Hematopoietic multipotent progenitor cell treated with erythropoietin and hydrocortisone succinate and interleukin-3 and kit ligand, for 17 days (in vitro differentiated cells): ENCODE data around the gene EXOC5.

Experiments used
- DNase-seq: peaks from one replicate; pipeline ENCODE4 v3.0.0-alpha.2; 2015; ENCODE audit warnings: low spot score

EXOC5 gene, protein sequence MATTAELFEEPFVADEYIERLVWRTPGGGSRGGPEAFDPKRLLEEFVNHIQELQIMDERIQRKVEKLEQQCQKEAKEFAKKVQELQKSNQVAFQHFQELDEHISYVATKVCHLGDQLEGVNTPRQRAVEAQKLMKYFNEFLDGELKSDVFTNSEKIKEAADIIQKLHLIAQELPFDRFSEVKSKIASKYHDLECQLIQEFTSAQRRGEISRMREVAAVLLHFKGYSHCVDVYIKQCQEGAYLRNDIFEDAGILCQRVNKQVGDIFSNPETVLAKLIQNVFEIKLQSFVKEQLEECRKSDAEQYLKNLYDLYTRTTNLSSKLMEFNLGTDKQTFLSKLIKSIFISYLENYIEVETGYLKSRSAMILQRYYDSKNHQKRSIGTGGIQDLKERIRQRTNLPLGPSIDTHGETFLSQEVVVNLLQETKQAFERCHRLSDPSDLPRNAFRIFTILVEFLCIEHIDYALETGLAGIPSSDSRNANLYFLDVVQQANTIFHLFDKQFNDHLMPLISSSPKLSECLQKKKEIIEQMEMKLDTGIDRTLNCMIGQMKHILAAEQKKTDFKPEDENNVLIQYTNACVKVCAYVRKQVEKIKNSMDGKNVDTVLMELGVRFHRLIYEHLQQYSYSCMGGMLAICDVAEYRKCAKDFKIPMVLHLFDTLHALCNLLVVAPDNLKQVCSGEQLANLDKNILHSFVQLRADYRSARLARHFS

DNA sequence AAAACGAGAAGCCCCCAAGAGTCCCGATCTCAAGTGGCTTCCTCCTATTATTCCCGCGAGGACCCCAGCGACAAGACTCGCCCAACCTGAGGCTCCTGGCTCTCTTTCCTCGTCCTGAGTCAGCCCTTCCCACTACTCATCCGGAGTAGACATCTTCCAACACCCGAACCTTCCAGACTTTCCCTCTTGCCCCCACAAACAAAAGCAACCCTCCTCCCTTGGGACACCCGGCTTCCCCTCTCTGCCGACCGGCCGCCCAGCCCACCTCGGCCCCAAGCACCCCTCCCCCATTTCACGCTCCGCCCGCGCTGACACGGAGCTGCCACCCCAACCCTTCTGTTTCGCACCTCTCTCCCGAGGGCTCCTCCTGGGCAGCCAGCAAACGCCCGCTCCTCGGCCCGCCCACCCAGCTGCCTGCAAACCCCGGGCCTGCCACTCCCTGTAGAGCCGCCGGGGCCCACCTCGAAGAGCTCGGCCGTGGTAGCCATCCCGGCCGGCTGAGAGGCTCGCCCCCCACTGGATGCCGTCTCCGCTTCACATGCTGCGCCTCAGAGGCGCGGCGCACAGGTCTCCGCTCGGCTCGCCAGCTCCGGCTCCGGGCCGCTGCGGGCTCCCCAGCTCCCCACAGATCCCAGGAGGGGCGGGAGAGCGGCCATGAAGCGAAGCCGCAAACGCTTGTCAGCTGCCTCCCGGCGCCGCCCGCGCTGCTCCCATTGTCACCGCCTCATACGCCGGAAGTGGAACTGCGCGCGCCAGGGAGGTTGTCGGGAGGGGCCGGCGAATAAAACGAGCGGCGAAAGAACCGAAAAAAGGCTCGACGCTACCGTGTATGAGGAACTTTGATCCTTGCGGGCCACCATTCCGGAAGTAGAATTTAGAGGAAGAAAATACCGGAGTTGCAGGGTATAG is at the start of gene EXOC5, which contains the start of gene AP5M1:
TSS of gene EXOC5 (minus strand) at position 745 of the 909 bp plus-strand sequence. CDS start at position 488, 257 bp downstream.
TSS of gene AP5M1 (plus strand) at position 811 of the 909 bp plus-strand sequence. CDS start 344 bp downstream, outside the sequence.
- DNase-seq, result peak; percentile 78

DNA sequence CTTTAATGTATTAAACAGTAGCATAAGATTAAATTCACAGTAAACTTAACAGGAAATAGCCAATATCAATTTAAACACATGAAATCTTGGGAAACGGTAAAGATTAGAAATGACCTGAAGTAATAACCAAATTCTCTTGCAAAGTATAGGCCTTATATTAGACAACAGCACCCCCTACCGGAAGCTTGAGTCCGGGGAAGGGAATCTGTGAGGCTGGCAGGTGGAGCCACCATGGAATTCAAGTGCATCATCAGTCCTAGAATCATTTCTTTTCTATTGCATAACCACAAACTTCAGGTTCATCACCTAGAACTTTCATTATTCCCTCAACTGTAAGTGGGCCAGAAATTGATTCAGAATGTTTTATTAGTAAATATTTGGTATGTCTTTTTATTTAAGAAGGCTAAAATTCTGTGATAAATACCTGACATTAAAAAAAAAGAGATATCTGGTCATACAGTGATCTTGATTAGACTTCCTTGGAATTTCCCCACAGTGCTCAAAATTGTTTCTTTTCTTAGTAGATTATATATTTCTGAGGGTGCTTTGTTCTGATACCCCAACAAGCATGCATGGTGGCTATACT is 48.6 kb upstream of the EXOC5 start:
- DNase-seq, result peak; percentile 84

DNA sequence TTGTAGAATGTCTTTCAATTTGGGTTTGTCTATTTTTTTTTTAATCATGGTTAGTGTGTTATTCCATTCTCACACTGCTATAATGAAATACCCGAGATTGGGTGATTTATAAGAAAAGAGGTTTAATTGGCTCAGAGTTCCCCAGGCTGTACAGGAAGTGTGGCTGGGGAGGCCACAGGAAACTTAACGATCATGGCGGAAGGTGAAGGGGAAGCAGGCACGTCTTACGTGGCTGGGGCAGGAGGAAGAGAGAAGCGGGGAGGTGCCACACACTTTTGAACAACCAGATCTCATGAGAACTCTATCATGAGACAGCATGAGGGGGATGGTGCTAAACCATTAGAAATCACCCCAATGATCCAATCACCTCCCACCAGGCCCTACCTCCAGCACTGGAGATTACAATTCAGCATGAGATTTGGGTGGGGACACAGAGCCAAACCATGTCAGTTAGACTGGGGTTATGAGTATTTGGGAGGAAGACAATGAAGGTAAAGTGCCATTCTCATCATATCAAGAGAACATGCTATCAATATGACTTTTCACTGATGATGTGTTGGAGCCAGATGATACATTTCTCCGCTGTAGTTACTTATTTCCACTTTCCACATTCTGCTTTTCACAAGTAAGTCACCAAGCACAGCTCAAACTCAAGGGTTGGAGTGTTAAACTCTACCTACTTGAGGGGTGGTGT is 45.8 kb upstream of the EXOC5 start:
- no peak for DNase-seq

DNA sequence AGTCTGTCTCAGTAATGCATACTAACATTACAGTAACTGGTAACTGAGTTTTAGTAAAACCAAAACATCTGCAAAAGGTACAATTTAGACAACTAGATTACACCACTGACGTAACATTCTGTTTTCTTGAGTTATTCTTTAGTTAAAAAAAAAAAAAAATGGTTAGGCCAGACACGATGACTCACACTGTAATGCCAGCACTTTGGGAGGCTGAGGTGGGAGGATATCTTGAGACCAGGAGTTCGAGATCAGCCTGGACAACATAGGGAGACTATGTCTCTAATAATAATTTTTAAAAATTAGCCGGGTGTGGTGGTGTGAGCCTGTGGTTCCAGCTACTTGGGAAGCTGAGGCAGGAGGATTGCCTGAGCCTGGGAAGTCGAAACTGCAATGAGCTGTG is 34.2 kb upstream of the EXOC5 start:
- no peak for DNase-seq

DNA sequence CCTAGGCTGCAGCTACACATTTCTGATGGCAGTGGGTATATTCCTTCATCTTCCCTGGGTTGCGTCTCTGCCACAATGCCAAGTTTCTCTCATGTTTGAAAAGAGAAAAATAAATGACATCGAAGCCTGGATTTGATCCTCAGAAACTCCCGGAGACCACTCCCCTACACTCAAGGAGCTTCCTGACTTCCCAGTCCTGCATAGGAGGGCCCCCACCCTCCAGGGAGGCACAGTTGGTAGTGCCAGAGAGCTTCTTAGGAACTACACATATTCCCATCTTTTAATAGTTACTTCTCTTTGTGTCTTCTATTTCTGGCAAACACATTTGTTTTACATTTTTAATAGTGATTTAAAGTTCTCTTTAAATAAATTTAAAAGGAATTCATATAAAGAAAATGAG is 30.8 kb upstream of the EXOC5 start:
- no peak for DNase-seq

DNA sequence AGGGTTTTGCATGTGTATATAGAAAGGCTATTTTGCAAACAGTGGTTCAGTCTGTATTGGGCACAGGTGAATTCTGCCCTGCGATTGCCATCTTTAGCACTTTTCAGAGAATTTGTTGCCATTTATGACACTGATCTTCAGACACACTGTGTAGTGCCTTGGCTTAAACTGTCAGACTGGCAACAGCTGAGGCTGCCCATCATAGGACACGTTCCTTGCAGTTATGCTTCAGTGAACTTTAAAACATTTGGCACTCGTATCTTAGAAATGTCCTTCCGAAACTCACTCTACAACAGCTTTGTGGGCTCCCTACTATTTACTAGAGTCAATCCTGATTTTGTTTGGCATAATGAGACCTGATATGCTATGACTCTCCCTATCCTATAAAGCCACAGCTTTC is 29.1 kb upstream of the EXOC5 start:
- DNase-seq, result no peak

DNA sequence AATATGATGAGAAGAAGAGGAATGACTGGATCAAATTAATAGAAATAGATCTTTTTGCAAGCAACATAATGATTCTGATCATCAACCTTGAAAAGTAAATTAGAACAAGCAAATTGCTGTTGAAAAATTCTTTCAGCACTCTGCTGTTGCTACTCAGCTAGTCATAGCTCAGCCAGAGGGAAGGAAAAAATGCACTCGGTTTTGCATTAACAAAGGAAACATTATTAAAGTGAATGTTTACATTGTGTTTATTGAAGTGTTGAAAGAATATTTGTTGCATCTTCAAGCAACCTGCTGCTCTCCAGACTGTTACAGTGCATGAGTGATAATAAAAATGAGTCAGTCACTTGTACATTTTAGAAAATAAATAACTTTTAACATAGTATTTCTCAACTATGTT is 26.5 kb upstream of the EXOC5 start:
- DNase-seq, result no peak

DNA sequence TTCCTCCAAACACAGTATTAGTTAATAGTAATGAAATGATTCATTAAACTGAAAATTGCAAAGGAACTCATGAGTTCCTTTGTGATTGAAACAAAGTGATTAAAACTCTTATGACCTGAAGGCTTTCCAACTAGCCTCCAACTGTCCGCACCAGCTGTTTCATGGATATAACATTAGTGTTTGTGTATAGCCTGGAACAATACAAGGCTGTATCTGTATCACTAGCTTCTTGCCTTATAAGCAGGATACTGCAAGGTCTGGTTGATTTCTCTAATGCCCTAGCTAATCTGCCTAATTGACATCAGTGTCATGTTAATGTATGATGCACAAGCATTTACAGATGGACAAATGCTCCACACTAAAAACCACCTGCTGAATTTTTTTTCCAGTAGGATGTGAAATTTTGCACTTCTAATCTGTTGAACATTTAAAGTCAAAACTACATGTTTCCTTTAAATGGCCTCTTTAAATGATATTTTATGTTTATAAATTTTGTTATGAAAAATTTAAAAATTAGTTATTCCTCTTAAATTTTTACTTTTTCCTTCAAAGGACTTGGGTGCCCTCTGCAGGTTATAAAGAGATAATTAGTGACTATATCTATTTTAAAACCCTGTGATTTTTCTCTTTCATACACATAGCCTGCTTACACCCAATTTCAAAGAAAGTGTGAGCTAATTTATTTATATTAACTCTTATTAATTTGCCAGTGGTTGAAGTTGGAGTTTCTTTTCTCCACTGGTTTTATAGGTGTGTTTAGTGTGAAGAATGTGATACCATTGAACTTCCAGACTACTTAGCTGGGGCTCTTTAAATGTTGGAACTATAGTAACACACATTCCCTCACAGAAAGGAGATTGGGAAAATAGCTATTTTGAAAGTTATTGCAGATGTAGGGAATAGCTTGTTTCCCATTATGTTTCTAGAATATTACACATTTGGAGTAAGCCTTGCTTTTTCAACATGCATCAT is 25.4 kb upstream of the EXOC5 start:
- DNase-seq, result peak; percentile 19

DNA sequence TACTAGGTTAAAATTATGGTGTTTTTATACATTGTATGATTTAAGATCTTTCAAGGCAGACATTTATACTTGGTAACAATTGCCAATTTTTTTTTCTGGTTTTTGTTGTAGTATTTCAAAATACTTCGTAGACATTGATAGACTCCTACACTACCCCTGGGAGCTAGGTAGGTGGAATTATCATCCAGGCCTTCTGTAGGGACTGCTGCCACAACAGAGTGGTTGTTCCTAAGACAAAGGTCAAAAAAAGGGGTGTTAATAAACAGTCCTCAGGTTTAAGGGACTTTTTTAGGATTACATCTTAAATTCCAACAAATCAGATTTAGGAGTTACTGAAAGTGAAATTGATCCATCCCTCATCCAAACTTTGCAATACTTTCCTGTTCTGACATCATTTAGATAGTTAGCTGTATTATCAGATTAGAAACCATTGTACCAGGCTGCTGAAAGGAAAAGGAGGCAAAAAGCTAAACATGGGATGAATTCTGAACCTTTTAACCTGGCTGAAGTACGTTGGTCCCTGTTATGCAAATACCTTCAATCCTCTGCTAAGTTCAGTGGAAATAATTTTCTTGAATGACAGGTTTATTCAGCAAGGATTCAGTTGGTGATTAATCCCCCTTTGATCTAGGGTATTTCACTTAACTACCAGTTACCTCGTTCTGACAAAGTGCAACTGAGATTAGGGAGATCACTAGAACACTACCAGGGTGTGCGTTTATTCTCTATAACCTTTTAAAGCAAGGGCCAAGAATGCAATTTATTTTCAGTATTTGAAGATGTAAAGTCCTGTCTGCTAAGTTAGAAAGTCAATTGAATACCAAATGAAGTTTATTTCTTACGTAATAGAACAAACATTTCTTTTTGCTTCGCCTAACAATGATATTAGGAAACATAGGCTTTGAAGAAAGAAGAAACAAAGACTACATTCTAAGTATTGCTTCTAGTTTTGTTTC is 23.3 kb upstream of the EXOC5 start:
- DNase-seq, result no peak

DNA sequence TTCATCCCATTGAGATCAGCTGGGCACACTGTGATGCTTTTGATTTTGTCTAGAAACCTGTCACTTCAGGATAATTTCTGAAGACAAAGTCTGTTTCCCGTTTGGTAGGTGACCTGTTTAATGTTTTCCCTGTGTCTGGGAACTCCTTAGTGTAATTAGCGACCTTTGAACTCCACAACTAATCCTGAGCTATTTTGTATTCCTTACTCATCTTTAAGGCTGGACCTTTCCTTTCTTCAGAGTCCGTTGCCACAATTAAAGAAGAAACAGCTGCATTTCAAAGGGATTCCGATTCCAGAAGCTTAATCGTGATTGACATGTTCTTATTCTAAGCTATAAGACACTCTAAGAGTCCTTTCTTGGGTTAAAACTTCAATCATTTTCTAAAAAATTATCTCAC is 22.0 kb upstream of the EXOC5 start:
- DNase-seq, result no peak

DNA sequence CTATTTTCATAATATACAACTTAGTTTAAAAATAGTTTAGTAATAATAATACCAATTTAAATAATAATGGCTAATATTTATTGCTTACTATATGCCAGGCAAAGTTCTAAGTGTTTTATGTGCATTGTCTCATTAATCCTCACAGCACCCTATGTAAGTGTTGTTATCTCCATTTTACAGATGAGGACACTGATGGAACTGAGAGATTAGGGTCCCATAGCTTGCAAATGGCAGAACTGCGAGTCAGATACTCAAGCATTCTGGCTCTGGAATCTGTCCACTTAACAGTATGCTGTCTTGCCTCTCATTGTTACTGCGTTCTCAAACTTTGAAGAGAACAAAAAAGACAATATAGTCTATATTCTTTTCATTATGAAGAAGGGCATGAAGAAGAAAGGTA is 19.0 kb upstream of the EXOC5 start:
- DNase-seq, result no peak

DNA sequence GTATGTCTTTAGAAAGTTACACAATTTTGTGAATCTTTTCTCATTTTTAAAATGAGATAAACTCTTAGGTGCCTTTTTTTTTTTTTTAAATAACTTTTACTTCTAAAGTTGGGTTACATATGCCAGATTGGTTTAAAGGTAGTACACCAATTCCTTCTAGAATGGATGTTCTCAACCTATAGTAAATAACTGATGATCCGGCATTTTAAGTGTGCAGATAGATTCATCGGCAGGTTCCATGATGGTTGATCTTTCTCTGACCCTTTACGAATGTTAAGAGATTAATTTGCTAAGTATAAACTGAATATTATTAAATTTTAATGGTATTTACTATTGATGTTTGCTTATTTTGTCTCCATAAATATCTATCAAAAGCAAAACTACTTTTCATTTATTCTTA is 8.4 kb upstream of the EXOC5 start:
- DNase-seq, result no peak

DNA sequence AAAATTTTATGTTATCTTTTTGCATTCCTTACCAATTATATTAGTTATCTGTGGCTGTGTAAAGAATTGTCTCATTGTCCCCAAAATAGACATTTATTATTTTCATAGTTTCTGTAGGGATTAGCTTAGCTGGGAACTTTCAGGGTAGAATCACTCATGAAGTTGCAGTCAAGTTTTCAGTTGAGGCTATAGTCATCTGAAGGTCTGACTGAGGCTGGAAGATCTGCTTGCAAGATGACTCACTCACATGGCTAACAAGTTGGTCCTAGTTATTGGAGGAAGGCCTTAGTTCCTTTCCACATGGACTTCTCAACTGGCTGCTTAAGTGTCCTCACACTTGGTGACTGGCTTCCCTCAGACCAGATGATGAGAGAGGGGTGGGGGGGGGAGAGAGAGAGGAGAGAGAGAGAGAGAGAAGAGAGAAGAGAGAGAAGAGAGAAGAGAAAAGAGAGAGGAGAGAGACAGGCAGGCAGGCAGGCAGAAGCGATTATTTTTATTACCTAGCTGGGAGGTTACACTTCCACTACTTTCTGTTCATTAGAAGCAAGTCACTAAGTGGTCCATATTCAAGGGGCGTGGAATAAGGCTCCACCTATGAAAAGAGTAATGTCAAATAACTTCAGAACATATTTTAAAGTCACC is 6.4 kb upstream of the EXOC5 start:
- DNase-seq, result no peak

DNA sequence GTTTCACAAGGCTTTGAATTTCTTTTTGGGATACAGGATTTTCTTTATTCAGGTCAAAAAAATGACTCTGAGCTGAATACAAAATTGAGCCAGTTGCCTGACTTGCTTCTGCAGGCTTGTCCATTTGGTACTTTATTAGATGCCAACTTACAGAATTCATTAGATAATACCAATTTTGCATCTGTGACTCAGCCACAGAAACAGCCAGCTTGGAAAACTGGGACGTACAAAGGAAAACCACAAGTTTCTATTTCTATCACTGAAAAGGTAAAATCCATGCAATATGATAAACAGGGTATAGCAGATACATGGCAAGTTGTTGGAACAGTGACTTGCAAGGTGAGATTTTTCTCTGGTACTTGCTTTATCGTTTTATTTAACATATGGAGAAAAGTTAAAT is 5.8 kb upstream of the EXOC5 start:
- no peak for DNase-seq

DNA sequence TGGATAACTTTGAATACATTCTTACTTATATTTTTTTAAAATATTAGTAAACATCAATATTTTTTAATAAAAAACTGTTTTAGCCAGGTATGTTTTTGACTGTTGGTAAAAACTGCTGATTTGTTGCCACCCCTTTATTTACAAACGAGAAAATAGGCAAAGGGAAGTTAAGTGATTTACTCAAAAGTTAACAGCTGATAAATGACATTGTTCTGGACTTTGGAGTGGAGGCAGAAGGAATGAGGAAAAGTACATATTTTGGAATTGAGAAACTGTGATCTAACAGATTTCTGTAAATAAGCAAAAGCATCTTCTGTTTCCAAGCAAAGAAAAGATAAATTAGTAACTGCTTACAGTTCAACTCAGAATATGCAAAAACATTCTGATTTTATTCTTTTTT is 4.5 kb upstream of the EXOC5 start:
- DNase-seq, result no peak

DNA sequence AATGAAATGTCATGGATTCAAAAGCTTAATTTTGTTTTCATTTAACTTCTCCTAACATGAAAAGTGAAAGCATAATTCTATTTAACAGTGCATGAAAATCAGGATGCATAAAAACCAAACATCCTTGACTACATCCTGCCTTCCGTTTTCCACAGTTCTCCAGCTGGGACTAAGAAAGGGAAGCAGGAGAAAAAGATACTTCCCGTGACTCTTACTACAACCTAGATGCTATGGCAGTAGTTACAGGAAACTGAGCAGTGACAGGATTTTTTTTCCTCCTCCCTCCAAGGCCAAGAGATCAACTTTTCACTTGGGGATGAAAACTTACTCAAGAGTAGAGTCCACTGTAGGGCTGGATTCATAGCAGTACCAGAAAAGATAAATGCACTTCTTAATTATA is 2.6 kb downstream of the EXOC5 start:
- no peak for DNase-seq

DNA sequence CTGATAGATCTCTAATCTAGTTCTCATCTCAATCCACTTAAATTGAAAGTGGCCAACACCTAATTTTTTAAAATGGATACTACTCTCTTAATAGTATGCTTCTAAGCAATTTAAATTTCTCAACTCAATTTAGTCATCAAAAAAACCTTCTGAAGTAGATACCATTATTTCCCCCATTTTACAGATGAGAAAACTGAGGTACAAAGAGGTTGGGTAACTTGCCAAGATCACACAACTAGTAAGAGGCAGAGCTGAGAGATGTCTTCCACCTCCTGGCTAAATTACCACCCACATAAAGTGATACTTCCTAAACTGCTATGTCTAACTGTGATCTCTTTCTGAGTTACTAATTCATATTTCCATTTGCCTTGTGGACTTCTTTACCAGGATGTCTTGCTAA is 6.6 kb downstream of the EXOC5 start:
- DNase-seq, result no peak

DNA sequence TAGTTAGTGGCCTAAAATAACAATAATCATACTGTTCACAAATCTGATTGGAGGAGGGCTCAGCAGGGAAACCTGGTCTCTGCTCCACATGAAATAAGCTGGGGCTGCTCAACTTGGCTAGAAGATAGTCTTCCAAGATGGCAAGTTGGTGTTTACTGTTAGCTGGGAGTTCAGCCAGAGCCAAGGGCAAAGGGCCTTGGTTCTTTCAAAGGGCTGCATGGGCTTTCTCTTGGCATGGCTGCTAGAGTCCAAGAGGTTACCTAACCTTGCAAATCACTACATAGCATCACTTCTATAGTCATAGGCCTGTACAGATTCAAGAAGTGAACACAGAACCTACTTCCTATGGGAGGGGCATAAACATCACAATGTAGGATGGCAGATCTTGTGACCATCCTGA is 7.1 kb downstream of the EXOC5 start:
- DNase-seq, result no peak

DNA sequence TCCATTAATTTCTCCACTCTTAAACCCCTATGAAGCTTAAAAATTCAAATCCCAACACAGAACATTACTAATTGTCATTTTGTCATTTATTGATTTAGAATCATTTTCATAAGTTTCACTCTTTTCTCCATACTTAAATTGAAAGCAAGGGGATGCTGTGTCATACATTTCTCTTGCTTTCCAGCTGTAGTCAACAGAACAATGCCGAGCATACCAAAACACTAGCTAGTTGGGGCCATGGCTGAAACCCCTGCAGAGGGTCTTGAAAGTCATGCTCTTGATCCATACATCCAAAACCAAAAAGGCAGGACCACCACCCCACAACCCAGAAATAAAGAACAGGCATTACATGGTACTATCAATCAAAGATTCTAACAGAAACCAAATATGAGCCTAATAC is 9.0 kb downstream of the EXOC5 start:
- DNase-seq, result no peak
